Measurements from ENCODE around the gene ABCF2. TPM values are rescaled to one million over a fixed set of nuclear protein-coding genes. Genes with fewer than 3 reads are reported as not detected.
A peak's percentile ranks its signal among the peaks of the same experiment; 100 is the strongest.

Gene ABCF2
- total RNA-seq, 1 donor from 2014 or later, result 35.8 TPM

DNA sequence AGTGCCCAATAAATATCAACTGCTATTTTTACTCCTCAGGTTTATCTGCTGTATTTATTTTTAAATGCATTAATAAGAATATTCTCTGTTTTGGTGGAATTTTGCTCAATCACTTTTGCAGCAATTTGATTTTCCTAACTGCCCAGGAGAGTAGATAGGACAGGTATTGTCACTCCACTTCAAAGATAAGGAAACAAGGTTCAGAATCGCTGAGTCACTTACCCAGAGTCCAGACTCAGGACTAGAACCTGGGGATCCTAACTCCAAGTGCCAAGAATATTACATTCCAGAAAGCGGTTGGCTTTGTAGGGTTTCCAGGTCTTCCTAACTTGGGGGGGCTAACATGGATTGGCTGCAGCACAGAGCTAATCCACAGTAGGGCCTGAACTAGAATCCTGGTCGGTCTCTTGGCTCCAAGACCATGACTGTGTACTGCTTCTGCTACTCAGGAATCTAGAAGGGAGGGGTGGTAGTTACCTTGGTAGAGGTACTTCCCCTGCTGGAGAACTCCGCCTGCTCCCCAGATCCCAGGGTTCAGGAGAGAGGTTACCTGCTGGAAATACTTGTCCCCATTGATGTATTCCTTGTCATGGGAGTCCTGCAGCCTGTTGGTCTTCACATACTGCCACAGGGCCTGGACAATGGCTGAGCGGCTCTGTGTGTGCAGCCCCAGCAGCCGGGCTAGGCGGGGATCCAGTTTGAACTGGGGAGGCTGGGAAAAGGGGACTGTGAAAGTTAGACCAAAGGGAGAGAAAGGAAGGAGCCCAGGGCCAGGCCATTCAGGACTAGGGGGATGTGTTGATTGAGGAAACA lies 14.1 kb upstream of the ABCF2 start:
- no peak for DNase-seq (ENCODE audit: low spot score)
- H3K9me3 Mint-ChIP-seq (ENCODE audit: low read depth), result no peaks in the 10 kb centered on the region
- H3K36me3 Mint-ChIP-seq (ENCODE audit: low read depth), result peaks cover 28% of the 10 kb centered on the region
- peak overlapping the region; percentile 87 for H3K27ac Mint-ChIP-seq (ENCODE audit: unreplicated experiment)
- no peaks in the 10 kb centered on the region for H3K27me3 Mint-ChIP-seq (ENCODE audit: low read depth)
- TF ChIP-seq, protein P1, sequence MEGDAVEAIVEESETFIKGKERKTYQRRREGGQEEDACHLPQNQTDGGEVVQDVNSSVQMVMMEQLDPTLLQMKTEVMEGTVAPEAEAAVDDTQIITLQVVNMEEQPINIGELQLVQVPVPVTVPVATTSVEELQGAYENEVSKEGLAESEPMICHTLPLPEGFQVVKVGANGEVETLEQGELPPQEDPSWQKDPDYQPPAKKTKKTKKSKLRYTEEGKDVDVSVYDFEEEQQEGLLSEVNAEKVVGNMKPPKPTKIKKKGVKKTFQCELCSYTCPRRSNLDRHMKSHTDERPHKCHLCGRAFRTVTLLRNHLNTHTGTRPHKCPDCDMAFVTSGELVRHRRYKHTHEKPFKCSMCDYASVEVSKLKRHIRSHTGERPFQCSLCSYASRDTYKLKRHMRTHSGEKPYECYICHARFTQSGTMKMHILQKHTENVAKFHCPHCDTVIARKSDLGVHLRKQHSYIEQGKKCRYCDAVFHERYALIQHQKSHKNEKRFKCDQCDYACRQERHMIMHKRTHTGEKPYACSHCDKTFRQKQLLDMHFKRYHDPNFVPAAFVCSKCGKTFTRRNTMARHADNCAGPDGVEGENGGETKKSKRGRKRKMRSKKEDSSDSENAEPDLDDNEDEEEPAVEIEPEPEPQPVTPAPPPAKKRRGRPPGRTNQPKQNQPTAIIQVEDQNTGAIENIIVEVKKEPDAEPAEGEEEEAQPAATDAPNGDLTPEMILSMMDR (IDR thresholded peaks at IDR 0.05), result no peak
- H3K4me1 Mint-ChIP-seq (ENCODE audit: low read depth), result peaks cover 29% of the 10 kb centered on the region
- no peak overlapping the region for H3K4me3 Mint-ChIP-seq (ENCODE audit: unreplicated experiment)

GRCh38 chr7:151240536-151240935 lies 13.5 kb upstream of the ABCF2 start:
- DNase-seq (ENCODE audit: low spot score), result no peak
- no peaks in the 10 kb centered on the region for H3K9me3 Mint-ChIP-seq (ENCODE audit: low read depth)
- H3K4me1 Mint-ChIP-seq (ENCODE audit: low read depth), result peaks cover 25% of the 10 kb centered on the region
- peaks cover 28% of the 10 kb centered on the region for H3K36me3 Mint-ChIP-seq (ENCODE audit: low read depth)
- peak overlapping the region; percentile 70 for H3K27ac Mint-ChIP-seq (ENCODE audit: unreplicated experiment)
- TF ChIP-seq, protein P1 (IDR thresholded peaks at IDR 0.05), result no peak
- no peak overlapping the region for H3K4me3 Mint-ChIP-seq (ENCODE audit: unreplicated experiment)
- H3K27me3 Mint-ChIP-seq (ENCODE audit: low read depth), result no peaks in the 10 kb centered on the region

- H3K27me3 Mint-ChIP-seq (ENCODE audit: low read depth), result no peaks in the 10 kb centered on the region
- TF ChIP-seq, protein P1 (IDR thresholded peaks at IDR 0.05), result no peak
- H3K4me3 Mint-ChIP-seq (ENCODE audit: unreplicated experiment), result no peak overlapping the region
- H3K36me3 Mint-ChIP-seq (ENCODE audit: low read depth), result peaks cover 28% of the 10 kb centered on the region
- DNase-seq (ENCODE audit: low spot score), result no peak
- H3K27ac Mint-ChIP-seq (ENCODE audit: unreplicated experiment), result peak overlapping the region; percentile 70
- H3K9me3 Mint-ChIP-seq (ENCODE audit: low read depth), result no peaks in the 10 kb centered on the region
- peaks cover 29% of the 10 kb centered on the region for H3K4me1 Mint-ChIP-seq (ENCODE audit: low read depth)
These were observed 12.9 kb upstream of the ABCF2 start for GRCh38 chr7:151239837-151240459.

GRCh38 chr7:151238924-151239836 lies 12.2 kb upstream of the ABCF2 start:
- Mint-ChIP-seq H3K36me3 (ENCODE audit: low read depth) (peaks cover 28% of the 10 kb centered on the region), H3K4me1 (ENCODE audit: low read depth) (peaks cover 30% of the 10 kb centered on the region), H3K4me3 (ENCODE audit: unreplicated experiment) (no peak overlapping the region), H3K27me3 (ENCODE audit: low read depth) (no peaks in the 10 kb centered on the region), H3K27ac (ENCODE audit: unreplicated experiment) (peak overlapping the region; percentile 36), H3K9me3 (ENCODE audit: low read depth) (no peaks in the 10 kb centered on the region)
- no peak for DNase-seq (ENCODE audit: low spot score)
- TF ChIP-seq, protein P1 (IDR thresholded peaks at IDR 0.05), result no peak

All from chondrocyte (in vitro differentiated cells).